PFSK-1 (cell line): Measurements from ENCODE around the gene TPPP.

Source experiments
- FOXP2 ChIP-seq: optimal IDR thresholded peaks from 2 replicates; pipeline ENCODE3; 2011; ENCODE audit warnings: borderline replicate concordance, control low read depth, inconsistent platforms; ENCODE audit not compliant: insufficient read depth; ENCODE audit errors: extremely low read length, extremely low read depth
- POLR2AphosphoS5 ChIP-seq: IDR thresholded peaks from 2 replicates; pipeline ENCODE4 v1.6.1; 2012; ENCODE audit warnings: low read depth, mild to moderate bottlenecking, control low read depth, low read length, moderate library complexity
- REST ChIP-seq, 2 experiments: IDR thresholded peaks; 2 replicates each; pipeline versions ENCODE4 v1.6.1 to v1.8.0; 2011 to 2012; ENCODE audit warnings: low read depth in 2 of 2, low read length in 2 of 2, control low read depth in 1 of 2, inconsistent platforms in 1 of 2, mild to moderate bottlenecking in 1 of 2, moderate library complexity in 1 of 2; ENCODE audit not compliant: insufficient read depth in 1 of 2
- SIN3A ChIP-seq: IDR thresholded peaks from 2 replicates; pipeline ENCODE4 v1.6.1; 2012; ENCODE audit warnings: mild to moderate bottlenecking, low read length, moderate library complexity, borderline replicate concordance; ENCODE audit not compliant: insufficient read depth
- TAF1 ChIP-seq: IDR thresholded peaks from 2 replicates; pipeline ENCODE4 v1.6.1; 2012; ENCODE audit warnings: low read length, control low read depth, borderline replicate concordance; ENCODE audit not compliant: insufficient read depth

Gene TPPP

GRCh38 chr5:639253-639530 is 54.0 kb downstream of the TPPP start:
- TF ChIP-seq FOXP2 (no peak), POLR2AphosphoS5 (no peak), SIN3A (no peak), REST (IDR thresholded peaks at IDR 0.05; ENCODE audit: insufficient read depth in 1 of 2, low read depth in 2 of 2, low read length in 2 of 2) (no peak), TAF1 (no peak)

- TF ChIP-seq TAF1 (no peak), FOXP2 (no peak), SIN3A (no peak), REST (IDR thresholded peaks at IDR 0.05; ENCODE audit: insufficient read depth in 1 of 2, low read depth in 2 of 2, low read length in 2 of 2) (no peak), POLR2AphosphoS5 (no peak)
These were observed 54.5 kb downstream of the TPPP start for GRCh38 chr5:638501-639252.

GRCh38 chr5:637581-638450 is 55.3 kb downstream of the TPPP start:
- no peak for TF ChIP-seq SIN3A
- TF ChIP-seq REST (IDR thresholded peaks at IDR 0.05; ENCODE audit: insufficient read depth in 1 of 2, low read depth in 2 of 2, low read length in 2 of 2): no peak
- no peak for TF ChIP-seq FOXP2
- TF ChIP-seq TAF1: no peak
- no peak for TF ChIP-seq POLR2AphosphoS5

GRCh38 chr5:636951-637350 is 56.2 kb downstream of the TPPP start:
- TF ChIP-seq REST (IDR thresholded peaks at IDR 0.05; ENCODE audit: insufficient read depth in 1 of 2, low read depth in 2 of 2, low read length in 2 of 2): no peak
- TF ChIP-seq TAF1: no peak
- no peak for TF ChIP-seq SIN3A
- TF ChIP-seq FOXP2: no peak
- TF ChIP-seq POLR2AphosphoS5: no peak
